ENCODE data around the gene OR1F1. TPM values are rescaled to one million over a fixed set of nuclear protein-coding genes. Genes with fewer than 3 reads are reported as not detected.

OR1F1 gene
- total and polyA plus RNA-seq, 9 of the 15 experiments (the other 6 are each of a cell fraction or from before 2014, with no cell fraction given), result 0.15 to 0.61 (median 0.35) TPM; not detected in 3

DNA sequence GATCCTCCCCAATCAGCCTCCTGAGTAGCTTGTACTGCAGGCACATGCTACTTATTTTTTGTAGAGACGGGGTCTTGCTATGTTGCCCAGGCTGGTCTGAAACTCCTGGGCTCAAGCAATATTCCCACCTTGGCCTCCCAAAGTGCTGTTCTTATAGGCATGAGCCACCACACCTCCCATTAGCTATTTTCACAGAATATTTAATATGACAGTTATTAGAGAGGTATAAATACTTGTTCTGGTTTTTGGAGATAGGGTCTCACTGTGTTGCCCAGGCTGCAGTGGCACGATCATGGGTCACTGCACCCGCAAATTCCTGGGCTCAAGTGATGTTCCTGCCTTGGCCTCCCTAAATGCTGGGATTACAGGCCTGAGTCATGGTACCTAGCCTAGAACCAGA, 32.0 kb upstream of the OR1F1 start:
- ChIA-PET POLR2A (no interaction called here), CTCF (ENCODE audit: low intra/inter-chr PET ratio) (no interaction called here)
- H3K9me1 ChIP-seq (ENCODE audit: control insufficient read depth, insufficient read depth, low read length), result no peaks in the 10 kb centered on the region
- in situ Hi-C loops (cut with MboI) (no loop called here), intact Hi-C loops (cut with micrococcal nuclease) (loop anchor here (10.0 kb wide), 1 partner anchor 109 kb away; no protein-coding TSS in a partner anchor)
- no peak overlapping the region for H2AFZ ChIP-seq (ENCODE audit: low read depth, low read length)
- no peaks in the 10 kb centered on the region for H3K36me3 ChIP-seq (ENCODE audit: control insufficient read depth, insufficient read depth, low read length)
- H3K4me1 ChIP-seq (replicated peaks in 1 of 2; ENCODE audit: control insufficient read depth in 2 of 2, insufficient read depth in 2 of 2, low read length in 2 of 2), result peaks cover 6 to 45% of the 10 kb centered on the region in 2 experiments; a peak in 4 of 5 replicates
- no peak overlapping the region; the same call in 1 of the 2 replicates for H3K4me2 ChIP-seq (ENCODE audit: insufficient read depth, low read length)
- H3K9me3 ChIP-seq (replicated peaks; ENCODE audit: control insufficient read depth, insufficient read depth, low read depth, low read length), result no peaks in the 10 kb centered on the region
- no TSS peak for BruUV-seq (replicated peaks)
- ATAC-seq (no peak), DNase-seq (ENCODE audit: extremely low read depth in 1 of 4, low spot score in 3 of 4) (no peak), FAIRE-seq (no peak)
- no peak overlapping the region for H3K27ac ChIP-seq (ENCODE audit: extremely low read depth, low read depth, low read length)
- WGBS (ENCODE audit: insufficient coverage, low coverage, missing lambda C conversion rate), result 64% methylated on average over 3 of the region's 3 CpGs
- peaks cover 4% of the 10 kb centered on the region; the same call in 1 of the 2 replicates for H4K20me1 ChIP-seq (replicated peaks; ENCODE audit: control insufficient read depth, insufficient read depth, low read length)
- H3K27me3 ChIP-seq (ENCODE audit: control insufficient read depth in 2 of 2, insufficient read depth in 2 of 2, low read length in 2 of 2), result no peaks in the 10 kb centered on the region
- H3K4me3 ChIP-seq, result no peak overlapping the region
- no peaks in the 10 kb centered on the region for H3K79me2 ChIP-seq (ENCODE audit: control insufficient read depth, insufficient read depth, low read length)
- TF ChIP-seq, protein P1, sequence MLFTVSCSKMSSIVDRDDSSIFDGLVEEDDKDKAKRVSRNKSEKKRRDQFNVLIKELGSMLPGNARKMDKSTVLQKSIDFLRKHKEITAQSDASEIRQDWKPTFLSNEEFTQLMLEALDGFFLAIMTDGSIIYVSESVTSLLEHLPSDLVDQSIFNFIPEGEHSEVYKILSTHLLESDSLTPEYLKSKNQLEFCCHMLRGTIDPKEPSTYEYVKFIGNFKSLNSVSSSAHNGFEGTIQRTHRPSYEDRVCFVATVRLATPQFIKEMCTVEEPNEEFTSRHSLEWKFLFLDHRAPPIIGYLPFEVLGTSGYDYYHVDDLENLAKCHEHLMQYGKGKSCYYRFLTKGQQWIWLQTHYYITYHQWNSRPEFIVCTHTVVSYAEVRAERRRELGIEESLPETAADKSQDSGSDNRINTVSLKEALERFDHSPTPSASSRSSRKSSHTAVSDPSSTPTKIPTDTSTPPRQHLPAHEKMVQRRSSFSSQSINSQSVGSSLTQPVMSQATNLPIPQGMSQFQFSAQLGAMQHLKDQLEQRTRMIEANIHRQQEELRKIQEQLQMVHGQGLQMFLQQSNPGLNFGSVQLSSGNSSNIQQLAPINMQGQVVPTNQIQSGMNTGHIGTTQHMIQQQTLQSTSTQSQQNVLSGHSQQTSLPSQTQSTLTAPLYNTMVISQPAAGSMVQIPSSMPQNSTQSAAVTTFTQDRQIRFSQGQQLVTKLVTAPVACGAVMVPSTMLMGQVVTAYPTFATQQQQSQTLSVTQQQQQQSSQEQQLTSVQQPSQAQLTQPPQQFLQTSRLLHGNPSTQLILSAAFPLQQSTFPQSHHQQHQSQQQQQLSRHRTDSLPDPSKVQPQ (CRISPR knock-in tag; IDR thresholded peaks at IDR 0.05; ENCODE audit: borderline replicate concordance), result no peak
- TF ChIP-seq BCOR (IDR thresholded peaks at IDR 0.05) (peak; percentile 48), RBM25 (IDR thresholded peaks at IDR 0.05; ENCODE audit: low read depth, low read length, severe bottlenecking) (peak; percentile 30), SMARCA5 (IDR thresholded peaks at IDR 0.05) (0 out of 2 replicates have a peak, but pooled peaks have one; percentile 13), ZKSCAN8 (CRISPR knock-in tag; IDR thresholded peaks at IDR 0.05) (no peak), FOXJ2 (tag; IDR thresholded peaks at IDR 0.05) (no peak), ZNF121 (CRISPR knock-in tag; conservative IDR thresholded peaks at IDR 0.05) (peak; percentile 97), ZNF76 (CRISPR knock-in tag; IDR thresholded peaks at IDR 0.05; ENCODE audit: borderline replicate concordance) (no peak), GTF2E2 (tag; IDR thresholded peaks at IDR 0.05) (no peak), PRDM10 (IDR thresholded peaks at IDR 0.05; ENCODE audit: partially characterized antibody) (no peak), FOXJ3 (CRISPR knock-in tag; IDR thresholded peaks at IDR 0.05) (no peak), PURB (CRISPR knock-in tag; IDR thresholded peaks at IDR 0.05; ENCODE audit: low read depth) (no peak), NELFE (IDR thresholded peaks at IDR 0.05; ENCODE audit: insufficient read depth, insufficient read length) (no peak)
- TF ChIP-seq, protein P2, sequence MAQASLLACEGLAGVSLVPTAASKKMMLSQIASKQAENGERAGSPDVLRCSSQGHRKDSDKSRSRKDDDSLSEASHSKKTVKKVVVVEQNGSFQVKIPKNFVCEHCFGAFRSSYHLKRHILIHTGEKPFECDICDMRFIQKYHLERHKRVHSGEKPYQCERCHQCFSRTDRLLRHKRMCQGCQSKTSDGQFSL (CRISPR knock-in tag; IDR thresholded peaks at IDR 0.05), result no peak
- TF ChIP-seq, protein P2 (tag; IDR thresholded peaks at IDR 0.05), result no peak
- H3K9ac ChIP-seq (ENCODE audit: insufficient read depth in 1 of 2, low read depth in 2 of 2, low read length in 2 of 2), result no peak overlapping the region
